Endothelial cell (in vitro differentiated cells): ENCODE results near the gene ZNF148. TPM values are rescaled to one million over a fixed set of nuclear protein-coding genes. Genes with fewer than 3 reads are reported as not detected.

Source experiments
- DNase-seq: peaks from one replicate; pipeline ENCODE4 v3.0.0; 2021; ENCODE audit warnings: low spot score
- H3K27ac Mint-ChIP-seq: one replicate; pipeline ENCODE4 v1.8.0; 2021; ENCODE audit warnings: mixed read lengths, inconsistent platforms; ENCODE audit not compliant: unreplicated experiment
- H3K27me3 Mint-ChIP-seq: one replicate; pipeline ENCODE4 v1.8.0; 2021; ENCODE audit warnings: mild to moderate bottlenecking, moderate library complexity, mixed read lengths, inconsistent platforms; ENCODE audit not compliant: unreplicated experiment
- H3K36me3 Mint-ChIP-seq: one replicate; pipeline ENCODE4 v1.8.0; 2021; ENCODE audit warnings: mild to moderate bottlenecking, low read depth, mixed read lengths, inconsistent platforms; ENCODE audit not compliant: unreplicated experiment
- H3K4me1 Mint-ChIP-seq: one replicate; pipeline ENCODE4 v1.8.0; 2021; ENCODE audit warnings: mild to moderate bottlenecking, mixed read lengths, inconsistent platforms; ENCODE audit not compliant: unreplicated experiment
- H3K4me3 Mint-ChIP-seq: one replicate; pipeline ENCODE4 v1.8.0; 2021; ENCODE audit warnings: mild to moderate bottlenecking, mixed read lengths, inconsistent platforms; ENCODE audit not compliant: unreplicated experiment
- H3K9me3 Mint-ChIP-seq: one replicate; pipeline ENCODE4 v1.8.0; 2021; ENCODE audit warnings: mixed read lengths, inconsistent platforms; ENCODE audit not compliant: unreplicated experiment
- total RNA-seq: library from RNA; stranded (reverse); fragmentation: NEBNext Ultra II Directional; extraction: Animal tissue kit (Norgen Biotek cat#: 25700); gene quantifications from one replicate; pipeline ENCODE4 v1.2.1, GENCODE V29; 2021; ENCODE audit not compliant: unreplicated experiment
- TF ChIP-seq, protein P1 (sequence below): fragments of 200-600 bp; sonication (generic); IDR thresholded peaks from one replicate; pipeline ENCODE4 v1.5.0; 2021; ENCODE audit warnings: antibody characterized with exemption; ENCODE audit not compliant: unreplicated experiment

ZNF148 gene
- total RNA-seq, 1 donor from 2014 or later, result 34.3 TPM

DNA sequence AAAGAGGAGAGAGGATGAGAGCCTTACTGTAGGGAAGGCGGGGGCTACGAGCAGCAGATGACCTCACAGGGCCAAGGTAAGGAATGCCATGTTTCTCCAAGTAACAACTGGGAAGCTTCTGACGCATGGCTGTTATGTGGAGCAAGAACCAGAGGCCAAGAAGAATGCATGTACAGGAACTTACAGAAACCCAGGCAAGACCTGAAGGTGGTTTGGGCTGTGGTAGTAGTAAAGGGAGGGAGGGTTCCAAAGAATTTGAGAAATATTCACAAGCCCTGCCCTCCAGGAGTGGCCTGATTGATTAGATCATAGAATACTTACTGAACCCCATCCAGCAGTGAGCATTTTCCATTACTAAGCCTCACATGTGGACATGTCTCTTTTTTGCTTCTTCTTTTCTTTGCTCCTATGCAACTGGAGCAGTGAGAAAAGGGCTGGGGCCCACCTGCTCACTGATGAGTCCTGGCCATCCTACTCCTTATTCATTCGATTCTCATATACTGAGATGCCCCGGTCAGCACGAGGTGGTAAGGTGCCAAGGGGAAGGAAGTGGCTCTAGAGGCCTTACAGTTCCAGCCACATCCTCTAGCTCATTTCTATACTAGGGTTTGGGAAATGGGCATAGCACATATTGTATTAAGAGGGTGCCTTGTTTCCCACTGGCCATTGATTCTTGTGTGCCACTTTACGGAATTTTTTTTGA, 154.2 kb downstream of the ZNF148 start:
- H3K4me1 Mint-ChIP-seq, result peaks cover 2% of the 10 kb centered on the region
- no peaks in the 10 kb centered on the region for H3K36me3 Mint-ChIP-seq

DNA sequence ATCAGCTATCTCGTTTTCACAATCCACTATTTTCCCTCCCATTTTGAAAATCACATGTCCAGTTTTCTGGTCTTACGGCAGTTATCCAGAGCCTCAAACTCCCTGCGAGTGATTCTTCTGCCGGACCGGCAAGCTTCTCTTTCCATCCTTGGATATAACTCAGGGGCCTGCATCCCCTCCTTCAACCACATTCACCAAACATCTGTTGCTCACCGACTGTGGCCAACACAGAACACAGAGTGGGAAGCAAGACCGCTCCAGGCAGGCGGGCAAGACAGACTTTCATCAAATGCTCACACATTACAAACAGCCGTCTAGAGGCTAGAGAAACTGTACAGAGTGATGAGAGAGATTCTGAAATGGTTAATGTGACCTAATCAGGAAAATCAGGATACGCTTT, 154.9 kb downstream of the ZNF148 start:
- Mint-ChIP-seq H3K27ac (no peak overlapping the region), H3K4me3 (no peak overlapping the region), H3K36me3 (no peaks in the 10 kb centered on the region), H3K27me3 (no peaks in the 10 kb centered on the region), H3K9me3 (no peaks in the 10 kb centered on the region), H3K4me1 (peaks cover 2% of the 10 kb centered on the region)
- TF ChIP-seq, protein P1, sequence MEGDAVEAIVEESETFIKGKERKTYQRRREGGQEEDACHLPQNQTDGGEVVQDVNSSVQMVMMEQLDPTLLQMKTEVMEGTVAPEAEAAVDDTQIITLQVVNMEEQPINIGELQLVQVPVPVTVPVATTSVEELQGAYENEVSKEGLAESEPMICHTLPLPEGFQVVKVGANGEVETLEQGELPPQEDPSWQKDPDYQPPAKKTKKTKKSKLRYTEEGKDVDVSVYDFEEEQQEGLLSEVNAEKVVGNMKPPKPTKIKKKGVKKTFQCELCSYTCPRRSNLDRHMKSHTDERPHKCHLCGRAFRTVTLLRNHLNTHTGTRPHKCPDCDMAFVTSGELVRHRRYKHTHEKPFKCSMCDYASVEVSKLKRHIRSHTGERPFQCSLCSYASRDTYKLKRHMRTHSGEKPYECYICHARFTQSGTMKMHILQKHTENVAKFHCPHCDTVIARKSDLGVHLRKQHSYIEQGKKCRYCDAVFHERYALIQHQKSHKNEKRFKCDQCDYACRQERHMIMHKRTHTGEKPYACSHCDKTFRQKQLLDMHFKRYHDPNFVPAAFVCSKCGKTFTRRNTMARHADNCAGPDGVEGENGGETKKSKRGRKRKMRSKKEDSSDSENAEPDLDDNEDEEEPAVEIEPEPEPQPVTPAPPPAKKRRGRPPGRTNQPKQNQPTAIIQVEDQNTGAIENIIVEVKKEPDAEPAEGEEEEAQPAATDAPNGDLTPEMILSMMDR, result no peak
- no peak for DNase-seq

More for the DNA sequence above, 154.2 kb downstream of the ZNF148 start:
- Mint-ChIP-seq H3K27ac (no peak overlapping the region), H3K27me3 (no peaks in the 10 kb centered on the region), H3K4me3 (no peak overlapping the region), H3K9me3 (no peaks in the 10 kb centered on the region)
- TF ChIP-seq, protein P1, result no peak
- no peak for DNase-seq

DNA sequence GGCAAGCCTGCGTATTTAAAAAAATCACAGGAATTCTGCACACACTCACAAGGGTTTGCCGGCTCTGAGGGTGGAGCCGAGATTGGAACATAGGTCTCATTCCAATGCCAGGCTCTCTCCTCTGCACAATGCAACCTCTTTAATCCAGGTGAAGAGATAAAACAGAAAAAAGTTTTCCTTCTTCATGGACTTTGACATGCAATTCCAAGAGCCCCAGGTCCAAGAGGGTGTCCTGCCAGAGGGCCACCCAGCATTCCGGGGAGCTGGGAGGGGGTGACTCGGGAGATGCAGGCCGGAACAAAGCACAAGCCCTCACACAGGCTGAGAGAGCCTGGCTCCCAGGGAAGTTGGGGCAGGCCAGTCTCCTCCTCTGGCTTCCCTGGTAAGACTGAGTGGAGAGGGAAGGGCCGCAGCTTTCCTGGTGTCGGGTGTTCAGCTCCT, 155.8 kb downstream of the ZNF148 start:
- no peaks in the 10 kb centered on the region for H3K4me1 Mint-ChIP-seq
- no peak for DNase-seq
- no peaks in the 10 kb centered on the region for H3K36me3 Mint-ChIP-seq
- H3K27me3 Mint-ChIP-seq, result peaks cover 1% of the 10 kb centered on the region
- no peak overlapping the region for H3K4me3 Mint-ChIP-seq
- TF ChIP-seq, protein P1, result no peak
- no peaks in the 10 kb centered on the region for H3K9me3 Mint-ChIP-seq
- no peak overlapping the region for H3K27ac Mint-ChIP-seq

DNA sequence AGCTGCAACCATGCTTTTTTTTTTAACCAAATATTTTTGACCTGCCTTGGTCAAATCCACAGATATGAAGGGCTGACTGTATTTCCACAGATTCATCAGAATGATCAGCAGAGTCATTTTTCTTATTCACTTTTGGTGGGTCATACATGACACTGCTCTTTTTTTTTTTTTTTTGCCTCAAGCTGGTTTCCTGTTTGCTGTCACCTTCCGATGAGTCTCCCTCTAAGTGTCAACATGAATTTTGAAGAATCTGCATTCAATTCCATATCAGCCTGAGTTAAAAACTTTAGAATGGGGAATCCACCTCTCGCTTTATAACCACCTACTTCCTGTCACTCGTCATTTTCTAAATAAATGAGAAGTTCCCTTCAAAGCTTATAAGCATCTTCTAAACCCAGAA, 160.4 kb downstream of the ZNF148 start:
- no peaks in the 10 kb centered on the region for H3K9me3 Mint-ChIP-seq
- peaks cover 11% of the 10 kb centered on the region for H3K27me3 Mint-ChIP-seq
- no peak for DNase-seq
- TF ChIP-seq, protein P1, result no peak
- H3K4me1 Mint-ChIP-seq, result peaks cover 7% of the 10 kb centered on the region
- no peak overlapping the region for H3K27ac Mint-ChIP-seq
- H3K4me3 Mint-ChIP-seq, result no peak overlapping the region
- no peaks in the 10 kb centered on the region for H3K36me3 Mint-ChIP-seq

DNA sequence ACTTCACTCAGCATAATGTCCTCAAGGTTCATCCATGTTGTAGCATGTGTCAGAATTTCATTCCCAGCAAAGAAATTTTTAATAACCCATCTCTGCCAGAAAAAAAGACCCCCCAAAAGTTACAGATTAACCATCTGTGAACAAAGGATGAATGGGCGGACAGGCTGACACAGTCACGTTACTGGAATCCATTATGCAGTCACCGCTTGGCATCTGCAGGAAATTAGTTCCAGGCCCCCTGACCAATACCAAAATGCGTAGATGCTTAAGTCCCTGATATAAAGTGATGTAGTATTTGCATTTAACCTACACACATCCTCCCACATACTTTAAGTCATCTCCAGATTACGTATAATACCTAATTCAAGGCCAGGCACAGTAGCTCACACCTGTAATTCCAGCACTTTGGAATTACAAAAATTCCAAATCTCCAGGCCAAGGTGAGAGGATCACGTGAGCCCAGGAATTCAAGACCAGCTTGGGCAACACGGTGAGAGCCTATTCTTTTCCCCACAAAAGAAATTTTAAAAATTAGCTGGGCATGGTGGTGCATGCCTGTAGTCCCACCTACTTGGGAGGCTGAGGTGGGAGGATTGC, 161.1 kb downstream of the ZNF148 start:
- H3K27me3 Mint-ChIP-seq, result peaks cover 11% of the 10 kb centered on the region
- H3K36me3 Mint-ChIP-seq, result no peaks in the 10 kb centered on the region
- DNase-seq, result no peak
- TF ChIP-seq, protein P1, result no peak
- H3K4me3 Mint-ChIP-seq, result no peak overlapping the region
- no peak overlapping the region for H3K27ac Mint-ChIP-seq
- peaks cover 7% of the 10 kb centered on the region for H3K4me1 Mint-ChIP-seq
- no peaks in the 10 kb centered on the region for H3K9me3 Mint-ChIP-seq
